Femur (tissue), 1 donor: Measurements from ENCODE around the gene WDR37.

ENCODE experiments used
- DNase-seq: peaks from one replicate; pipeline ENCODE4 v3.0.0-alpha.2; 2017

The WDR37 gene

GRCh38 chr10:1130995-1131790, 75.0 kb downstream of the WDR37 start:
- no peak for DNase-seq

GRCh38 chr10:1132584-1132983, 76.4 kb downstream of the WDR37 start:
- DNase-seq = no peak

- no peak for DNase-seq
Measured at GRCh38 chr10:1133495-1134045, 77.4 kb downstream of the WDR37 start.

- no peak for DNase-seq
Measured at GRCh38 chr10:1134156-1134555, 78.0 kb downstream of the WDR37 start.

- no peak for DNase-seq
Measured at GRCh38 chr10:1136268-1136667, 80.1 kb downstream of the WDR37 start.

- DNase-seq = no peak
Measured at GRCh38 chr10:1137499-1138163, 81.4 kb downstream of the WDR37 start.

- no peak for DNase-seq
Measured at GRCh38 chr10:1138529-1138928, 82.3 kb downstream of the WDR37 start.

GRCh38 chr10:1141261-1141660, 85.1 kb downstream of the WDR37 start:
- no peak for DNase-seq

- no peak for DNase-seq
Measured at GRCh38 chr10:1141701-1142100, 85.5 kb downstream of the WDR37 start.

- no peak for DNase-seq
Measured at GRCh38 chr10:1142596-1142995, 86.4 kb downstream of the WDR37 start.

- DNase-seq = no peak
Measured at GRCh38 chr10:1147810-1148209, 91.6 kb downstream of the WDR37 start.

GRCh38 chr10:1148855-1149605, 92.8 kb downstream of the WDR37 start:
- DNase-seq = no peak

- DNase-seq = no peak
Measured at GRCh38 chr10:1149793-1150637, 93.8 kb downstream of the WDR37 start.

- no peak for DNase-seq
Measured at GRCh38 chr10:1150638-1150955, 94.4 kb downstream of the WDR37 start.

GRCh38 chr10:1151076-1152033, 95.2 kb downstream of the WDR37 start:
- no peak for DNase-seq

- DNase-seq = no peak
Measured at GRCh38 chr10:1152386-1153250, 96.4 kb downstream of the WDR37 start.

GRCh38 chr10:1153251-1153763, 97.1 kb downstream of the WDR37 start:
- no peak for DNase-seq

GRCh38 chr10:1153805-1154351, 97.7 kb downstream of the WDR37 start:
- DNase-seq = no peak

- no peak for DNase-seq
Measured at GRCh38 chr10:1154531-1155295, 98.5 kb downstream of the WDR37 start.
